Stimulated activated CD4-positive, alpha-beta T cell treated with anti-CD3 and anti-CD28 coated beads, TNF-alpha, amount 100 ng/mL, for 4 hours (primary cell): ENCODE results near the gene FZD10.

Source experiments
- DNase-seq, 3 experiments: peaks; one replicate each; pipeline ENCODE4 v3.0.0-alpha.2; 2020; ENCODE audit warnings: low read depth in 3 of 3

FZD10 gene

DNA sequence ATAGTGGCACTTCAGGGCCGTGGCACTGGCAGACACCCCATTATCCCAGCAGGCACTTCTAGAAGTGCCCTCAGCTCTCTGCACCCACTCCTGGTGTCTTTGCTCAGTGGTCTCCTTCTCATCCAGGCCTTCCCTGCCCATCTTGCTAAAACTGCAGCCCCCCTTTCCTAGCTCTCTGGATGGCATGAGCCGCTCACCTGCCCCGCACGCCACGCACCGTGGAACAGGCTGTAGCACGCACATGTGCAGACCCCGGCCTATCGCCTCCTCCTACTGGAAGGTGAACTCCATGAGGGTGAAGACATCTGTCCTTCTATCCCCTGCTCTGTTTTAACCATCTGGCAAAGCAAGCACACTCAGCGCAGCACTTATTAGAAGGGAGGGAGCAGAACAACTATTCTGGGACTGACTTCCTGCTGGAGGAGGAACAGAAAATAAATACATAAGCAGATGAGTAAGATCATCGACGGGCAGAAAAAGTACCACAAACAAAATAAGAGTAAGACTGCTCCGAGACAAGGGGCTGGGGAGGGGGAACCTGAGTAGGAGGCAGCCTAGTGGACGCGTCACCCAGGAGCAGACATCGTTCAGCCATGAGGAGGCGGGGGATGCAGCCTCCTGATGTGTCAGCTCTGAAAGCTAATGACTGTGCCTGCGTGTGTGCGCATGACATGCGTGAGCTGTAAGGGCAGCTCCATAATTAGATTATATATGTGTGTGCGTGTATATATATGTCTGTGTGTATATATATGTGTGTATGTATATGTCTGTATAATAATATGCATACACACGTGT, 7.8 kb upstream of the FZD10 start:
- no peak for DNase-seq

DNA sequence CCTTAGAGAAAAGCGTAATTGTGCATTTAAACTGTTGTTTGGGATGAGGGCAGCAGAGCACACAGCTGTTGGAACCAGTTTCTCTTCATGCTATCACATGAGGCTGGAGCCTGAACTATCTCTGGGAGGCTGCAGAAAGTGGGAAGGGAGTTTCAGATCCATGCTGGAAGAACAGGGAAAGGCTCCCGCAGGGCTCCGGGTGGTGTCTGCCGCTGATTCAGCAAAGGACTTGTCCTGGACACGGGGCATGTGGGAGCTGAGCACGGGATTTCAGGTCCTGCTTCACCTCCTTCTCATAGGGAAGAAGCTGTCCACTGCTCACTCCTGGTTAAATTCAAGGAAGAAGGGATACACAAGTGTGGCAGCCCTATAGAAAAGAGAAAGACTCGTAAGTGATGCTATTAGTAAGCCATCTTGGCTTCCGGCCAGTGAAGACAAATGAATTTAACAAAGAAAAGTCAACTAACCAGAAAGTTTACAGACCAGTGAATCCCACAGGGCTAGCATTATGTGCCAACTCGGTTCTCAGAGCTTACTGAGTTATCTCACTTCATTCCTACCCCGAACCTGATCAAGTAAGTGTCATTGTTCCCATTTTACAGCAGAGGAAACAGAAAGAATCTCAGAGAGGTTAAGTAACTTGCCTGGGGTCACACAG, 6.7 kb upstream of the FZD10 start:
- no peak for DNase-seq

DNA sequence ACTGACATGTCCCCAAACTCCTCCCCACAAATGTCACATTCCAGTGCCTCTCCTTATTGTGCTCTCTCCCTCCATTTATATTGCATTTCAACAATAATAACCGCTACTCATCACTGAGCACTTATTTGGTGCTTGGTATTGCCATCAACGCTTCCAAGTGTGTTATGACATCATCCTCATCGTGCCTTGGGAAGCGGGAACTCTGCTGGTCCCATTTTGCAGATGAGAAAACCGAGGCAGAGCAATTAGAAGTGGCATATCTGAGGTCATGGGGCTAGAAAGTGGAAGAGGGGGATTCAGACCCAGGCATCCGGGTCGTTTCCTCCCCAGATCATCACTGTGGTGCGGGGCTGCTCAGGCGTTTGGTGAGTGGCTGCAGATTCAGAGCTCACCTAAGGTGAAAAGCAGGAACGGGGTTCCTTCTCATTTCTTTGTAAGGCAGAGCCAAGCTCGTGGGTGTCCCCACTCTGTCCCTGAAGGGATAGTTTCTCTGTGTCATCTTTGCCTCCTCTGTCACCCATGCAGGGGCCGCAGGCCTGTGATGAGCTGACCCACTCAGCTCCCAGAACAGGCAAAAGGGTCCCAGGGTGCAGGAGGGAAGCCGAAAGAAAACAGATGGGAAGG, 5.5 kb upstream of the FZD10 start:
- no peak for DNase-seq

DNA sequence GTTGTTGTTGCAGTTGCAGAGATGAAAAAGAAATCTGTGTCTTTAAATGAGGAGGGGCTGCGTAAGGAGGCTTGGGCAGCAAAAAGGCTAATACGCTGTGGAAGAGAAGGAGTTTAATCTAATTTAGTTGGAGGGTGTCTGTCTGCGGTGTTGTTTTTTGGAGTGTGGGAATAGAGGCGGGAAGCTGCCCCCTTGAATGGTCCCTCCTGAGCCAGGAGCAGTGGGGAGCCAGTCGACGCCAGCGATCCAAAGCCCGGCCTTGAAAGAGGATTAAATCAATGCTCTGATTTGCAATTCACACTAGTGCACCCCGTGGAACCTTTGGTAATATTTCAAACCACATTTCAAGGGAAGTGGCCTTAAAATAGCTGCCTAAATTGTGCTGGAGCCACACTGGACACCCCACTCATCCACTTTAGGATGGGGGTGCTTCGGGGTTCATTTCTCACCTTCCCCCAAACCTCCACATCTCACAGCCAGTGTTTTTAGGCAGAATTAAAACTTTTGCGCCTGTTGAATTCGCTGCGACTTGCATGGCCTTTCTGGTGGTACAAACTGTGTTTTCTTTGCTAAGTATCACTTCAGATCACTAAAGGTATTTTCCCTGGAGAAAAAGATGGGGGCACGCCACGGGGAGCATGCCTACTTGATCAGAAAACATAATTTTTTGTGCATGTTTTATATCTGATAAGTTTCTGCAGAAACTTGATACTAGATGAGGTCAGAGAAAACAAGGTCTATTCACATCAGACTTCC, 4.1 kb upstream of the FZD10 start:
- DNase-seq = no peak

DNA sequence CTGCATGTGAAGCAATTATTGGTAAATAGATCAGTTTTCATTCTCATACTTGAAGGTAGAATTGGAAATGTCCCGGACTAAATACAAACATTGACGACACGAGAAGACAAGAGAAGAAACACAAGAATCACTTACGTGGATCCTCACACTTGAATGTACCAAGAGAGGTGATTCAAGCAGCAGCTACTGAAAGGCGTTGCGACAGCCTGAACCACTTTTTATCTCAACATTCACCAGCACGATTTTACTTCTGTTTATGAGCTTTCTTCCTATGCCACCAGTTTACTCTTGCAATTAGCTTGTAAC, 3.6 kb upstream of the FZD10 start:
- no peak for DNase-seq

DNA sequence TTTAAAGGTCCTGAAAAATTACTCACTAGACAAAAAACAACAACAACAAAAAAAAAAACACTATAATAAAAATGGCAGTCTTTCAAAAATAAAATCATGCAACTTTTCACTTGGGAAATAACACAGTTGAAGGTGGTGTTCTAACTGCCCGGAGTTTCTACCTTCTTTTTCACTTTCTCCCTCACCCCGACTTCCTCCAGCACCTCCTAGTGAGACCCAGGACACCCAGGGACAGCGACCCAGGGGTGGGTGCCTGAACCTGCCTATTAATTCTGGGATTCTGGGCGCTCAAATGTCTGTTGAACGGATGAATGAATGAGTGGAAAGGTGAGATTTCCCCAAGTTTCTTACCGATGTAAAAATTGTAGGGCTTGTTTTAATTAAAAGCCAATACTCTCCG, 2.0 kb upstream of the FZD10 start:
- no peak for DNase-seq

DNA sequence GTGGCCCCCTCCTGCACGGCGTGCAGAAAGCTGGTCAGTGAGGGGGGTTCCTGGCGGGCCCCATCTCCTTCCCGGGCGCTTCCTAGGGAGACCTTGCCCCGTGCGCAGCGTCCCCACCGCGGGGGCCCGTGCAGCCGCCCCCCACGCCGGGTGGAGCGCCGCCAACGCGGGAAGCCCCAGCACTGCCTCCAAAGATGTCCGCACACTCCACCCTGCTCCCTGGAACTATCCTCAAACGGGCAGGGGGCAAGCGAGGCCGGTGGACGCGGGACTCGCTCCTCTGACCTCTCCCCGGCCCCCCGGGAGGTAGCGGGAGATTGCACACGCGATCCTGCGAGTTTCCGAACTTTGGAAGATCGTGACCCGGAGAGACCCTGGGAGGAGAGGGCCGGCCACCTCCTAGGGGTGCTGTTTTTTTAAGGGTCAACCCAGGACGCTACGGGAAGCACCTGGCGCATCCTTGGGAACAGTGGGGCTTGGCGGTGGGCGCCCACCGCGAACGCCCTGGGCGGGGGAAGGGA, 1.5 kb upstream of the FZD10 start:
- no peak for DNase-seq

DNA sequence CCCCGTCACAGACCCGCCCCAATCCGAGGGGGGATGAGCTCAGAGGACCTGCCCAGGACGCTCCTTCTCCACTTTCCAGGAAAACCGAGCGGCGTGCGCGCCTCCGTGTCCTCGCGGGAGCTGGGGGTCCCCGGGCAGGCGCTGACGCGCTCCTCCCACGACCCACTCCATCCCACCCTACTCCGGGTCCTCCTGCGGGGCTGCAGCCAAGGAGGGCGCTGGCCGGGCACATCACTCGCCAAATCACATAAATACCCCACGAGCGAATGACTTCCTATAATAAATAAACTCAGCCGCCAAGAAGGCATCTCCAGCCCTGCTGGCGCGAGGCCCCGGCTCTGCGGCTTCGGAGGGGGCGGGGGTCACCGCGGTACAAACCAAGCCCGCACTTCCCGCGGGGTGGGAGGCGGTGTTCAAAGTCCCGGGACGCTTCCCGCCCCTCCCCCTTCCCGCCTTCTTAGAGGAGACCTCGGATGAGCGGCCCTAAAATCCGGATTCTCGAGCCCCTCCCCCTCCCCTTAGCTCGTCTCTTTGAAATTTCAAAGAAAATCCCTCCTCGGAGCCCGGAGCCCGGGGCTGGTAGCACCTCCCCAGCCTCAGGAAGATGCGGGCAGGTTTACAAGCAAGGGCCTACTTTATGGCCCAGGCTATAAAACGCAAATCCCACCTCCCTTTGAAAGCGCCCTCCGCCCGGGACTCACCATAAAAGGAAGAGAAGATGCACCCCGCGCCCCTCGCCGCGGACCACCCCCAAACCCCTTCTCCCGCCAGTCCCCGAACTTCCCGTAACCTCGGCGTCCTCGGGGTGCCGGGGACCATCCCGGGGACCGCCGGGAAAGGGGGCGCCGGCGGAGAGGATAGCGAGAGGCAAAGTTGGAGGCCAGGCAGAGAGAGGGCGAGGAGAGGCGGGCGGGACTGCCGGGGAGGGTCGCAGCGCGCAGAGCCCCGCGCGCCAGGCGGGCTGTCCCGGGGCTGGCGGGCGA, 712 bp upstream of the FZD10 start:
- no peak for DNase-seq

DNA sequence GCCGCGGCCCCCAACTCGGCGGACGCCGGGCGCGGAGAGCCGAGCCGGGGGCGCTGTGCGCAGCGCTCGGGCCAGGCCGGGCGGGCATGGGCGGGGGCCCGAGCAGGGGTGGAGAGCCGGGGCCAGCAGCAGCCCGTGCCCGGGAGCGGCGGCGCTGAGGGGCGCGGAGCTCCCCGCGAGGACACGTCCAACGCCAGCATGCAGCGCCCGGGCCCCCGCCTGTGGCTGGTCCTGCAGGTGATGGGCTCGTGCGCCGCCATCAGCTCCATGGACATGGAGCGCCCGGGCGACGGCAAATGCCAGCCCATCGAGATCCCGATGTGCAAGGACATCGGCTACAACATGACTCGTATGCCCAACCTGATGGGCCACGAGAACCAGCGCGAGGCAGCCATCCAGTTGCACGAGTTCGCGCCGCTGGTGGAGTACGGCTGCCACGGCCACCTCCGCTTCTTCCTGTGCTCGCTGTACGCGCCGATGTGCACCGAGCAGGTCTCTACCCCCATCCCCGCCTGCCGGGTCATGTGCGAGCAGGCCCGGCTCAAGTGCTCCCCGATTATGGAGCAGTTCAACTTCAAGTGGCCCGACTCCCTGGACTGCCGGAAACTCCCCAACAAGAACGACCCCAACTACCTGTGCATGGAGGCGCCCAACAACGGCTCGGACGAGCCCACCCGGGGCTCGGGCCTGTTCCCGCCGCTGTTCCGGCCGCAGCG, 639 bp downstream of the FZD10 start:
- DNase-seq = no peak

DNA sequence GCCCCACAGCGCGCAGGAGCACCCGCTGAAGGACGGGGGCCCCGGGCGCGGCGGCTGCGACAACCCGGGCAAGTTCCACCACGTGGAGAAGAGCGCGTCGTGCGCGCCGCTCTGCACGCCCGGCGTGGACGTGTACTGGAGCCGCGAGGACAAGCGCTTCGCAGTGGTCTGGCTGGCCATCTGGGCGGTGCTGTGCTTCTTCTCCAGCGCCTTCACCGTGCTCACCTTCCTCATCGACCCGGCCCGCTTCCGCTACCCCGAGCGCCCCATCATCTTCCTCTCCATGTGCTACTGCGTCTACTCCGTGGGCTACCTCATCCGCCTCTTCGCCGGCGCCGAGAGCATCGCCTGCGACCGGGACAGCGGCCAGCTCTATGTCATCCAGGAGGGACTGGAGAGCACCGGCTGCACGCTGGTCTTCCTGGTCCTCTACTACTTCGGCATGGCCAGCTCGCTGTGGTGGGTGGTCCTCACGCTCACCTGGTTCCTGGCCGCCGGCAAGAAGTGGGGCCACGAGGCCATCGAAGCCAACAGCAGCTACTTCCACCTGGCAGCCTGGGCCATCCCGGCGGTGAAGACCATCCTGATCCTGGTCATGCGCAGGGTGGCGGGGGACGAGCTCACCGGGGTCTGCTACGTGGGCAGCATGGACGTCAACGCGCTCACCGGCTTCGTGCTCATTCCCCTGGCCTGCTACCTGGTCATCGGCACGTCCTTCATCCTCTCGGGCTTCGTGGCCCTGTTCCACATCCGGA, 1.4 kb downstream of the FZD10 start:
- DNase-seq = no peak

DNA sequence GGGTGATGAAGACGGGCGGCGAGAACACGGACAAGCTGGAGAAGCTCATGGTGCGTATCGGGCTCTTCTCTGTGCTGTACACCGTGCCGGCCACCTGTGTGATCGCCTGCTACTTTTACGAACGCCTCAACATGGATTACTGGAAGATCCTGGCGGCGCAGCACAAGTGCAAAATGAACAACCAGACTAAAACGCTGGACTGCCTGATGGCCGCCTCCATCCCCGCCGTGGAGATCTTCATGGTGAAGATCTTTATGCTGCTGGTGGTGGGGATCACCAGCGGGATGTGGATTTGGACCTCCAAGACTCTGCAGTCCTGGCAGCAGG, 1.9 kb downstream of the FZD10 start:
- no peak for DNase-seq

DNA sequence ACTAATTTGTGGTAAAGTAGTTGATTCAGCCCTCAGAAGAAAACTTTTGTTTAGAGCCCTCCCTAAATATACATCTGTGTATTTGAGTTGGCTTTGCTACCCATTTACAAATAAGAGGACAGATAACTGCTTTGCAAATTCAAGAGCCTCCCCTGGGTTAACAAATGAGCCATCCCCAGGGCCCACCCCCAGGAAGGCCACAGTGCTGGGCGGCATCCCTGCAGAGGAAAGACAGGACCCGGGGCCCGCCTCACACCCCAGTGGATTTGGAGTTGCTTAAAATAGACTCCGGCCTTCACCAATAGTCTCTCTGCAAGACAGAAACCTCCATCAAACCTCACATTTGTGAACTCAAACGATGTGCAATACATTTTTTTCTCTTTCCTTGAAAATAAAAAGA, 2.7 kb downstream of the FZD10 start:
- no peak for DNase-seq

DNA sequence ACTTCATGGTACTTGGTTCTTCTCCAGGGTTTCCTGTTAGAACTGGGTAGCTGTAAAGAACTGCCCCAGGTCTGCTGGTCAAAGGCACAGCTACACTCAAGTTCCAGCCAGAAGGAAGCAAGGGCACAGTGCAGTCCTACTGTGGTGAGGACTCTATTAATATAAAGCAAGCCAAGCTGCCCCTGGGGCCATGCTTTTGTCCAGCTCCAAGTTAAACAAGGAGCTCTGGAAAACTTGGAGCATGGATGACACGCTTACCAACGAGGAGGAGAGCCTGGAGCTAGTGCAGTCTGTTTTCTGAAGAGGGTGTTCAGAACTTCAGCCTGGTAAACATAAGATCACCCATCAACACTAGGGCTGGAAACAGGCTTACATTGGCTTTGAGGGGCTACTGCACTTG, 4.0 kb downstream of the FZD10 start:
- no peak for DNase-seq

DNA sequence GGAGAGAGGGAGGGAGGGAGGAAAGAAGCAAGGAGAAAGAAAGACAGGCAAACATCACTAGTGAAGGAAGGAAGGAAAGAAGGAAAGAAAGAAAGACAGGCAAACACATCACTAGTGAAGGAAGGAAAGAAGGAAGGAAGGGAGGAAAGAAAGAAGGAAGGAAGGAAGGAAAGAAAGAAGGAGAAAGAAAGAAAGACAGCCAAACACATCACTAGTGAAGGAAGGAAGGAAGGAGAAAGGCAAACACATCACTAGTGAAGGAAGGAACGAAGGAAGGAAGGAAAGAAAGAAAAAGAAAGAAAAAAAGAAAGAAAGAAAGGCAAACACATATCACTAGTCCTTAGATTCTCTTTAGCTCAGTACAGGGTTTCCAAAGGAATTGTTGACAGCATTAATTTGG, 5.3 kb downstream of the FZD10 start:
- DNase-seq = no peak

DNA sequence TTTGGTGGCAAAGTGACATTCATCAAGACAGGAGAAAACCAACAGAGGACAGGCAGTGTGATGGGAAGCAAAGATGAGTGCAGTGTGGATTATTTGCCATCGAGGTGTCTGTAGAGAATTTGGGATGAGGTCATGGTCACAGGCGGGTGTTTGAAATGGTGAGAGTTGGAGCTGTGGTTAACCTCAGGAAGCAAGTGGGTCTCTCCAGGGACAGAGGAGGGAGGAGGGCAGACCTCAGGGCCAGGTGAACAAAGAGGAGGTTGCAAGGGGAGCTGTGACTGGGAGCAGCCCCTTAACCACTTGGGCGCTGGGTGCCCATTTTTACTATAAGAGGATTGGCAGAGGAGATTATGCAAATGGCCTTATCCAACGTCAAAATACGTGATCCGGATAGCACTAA, 7.0 kb downstream of the FZD10 start:
- DNase-seq = no peak

DNA sequence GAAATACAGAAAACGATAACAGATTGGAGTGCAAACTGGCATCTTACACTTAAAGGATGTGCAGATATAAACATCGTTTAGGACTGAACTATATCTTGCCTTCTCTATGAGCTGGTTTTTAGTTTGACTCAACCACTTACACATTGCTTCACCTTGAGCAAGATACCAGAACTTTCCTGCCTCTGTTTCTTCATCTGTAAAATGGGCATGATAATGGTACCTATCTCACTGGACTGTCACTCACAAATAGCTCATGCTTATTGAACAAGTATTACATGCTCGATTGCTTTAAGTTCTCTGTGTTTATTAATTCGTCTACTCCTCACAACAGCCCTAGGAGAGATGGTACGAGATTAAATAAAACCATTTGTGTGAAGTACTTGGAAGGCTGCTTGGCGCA, 7.7 kb downstream of the FZD10 start:
- DNase-seq = no peak

DNA sequence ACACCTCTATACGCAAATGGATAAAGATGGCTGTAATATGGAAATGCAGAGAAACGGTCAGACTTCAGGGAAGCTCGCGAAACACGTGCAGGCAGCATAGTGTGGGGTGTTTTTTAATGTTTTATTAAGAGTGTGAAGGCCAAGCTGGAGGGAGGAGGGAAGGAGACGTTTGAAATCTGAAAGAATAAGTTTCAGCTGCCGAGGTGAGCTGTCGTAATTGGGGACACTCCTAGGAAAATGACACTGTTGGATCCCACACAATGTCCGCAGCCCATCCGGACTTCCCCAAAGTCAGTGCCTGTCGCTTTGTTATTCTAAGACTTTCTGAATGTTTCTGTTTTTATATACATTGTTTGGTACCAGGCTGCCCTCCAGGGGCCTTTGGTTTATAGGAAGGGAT, 8.3 kb downstream of the FZD10 start:
- no peak for DNase-seq

DNA sequence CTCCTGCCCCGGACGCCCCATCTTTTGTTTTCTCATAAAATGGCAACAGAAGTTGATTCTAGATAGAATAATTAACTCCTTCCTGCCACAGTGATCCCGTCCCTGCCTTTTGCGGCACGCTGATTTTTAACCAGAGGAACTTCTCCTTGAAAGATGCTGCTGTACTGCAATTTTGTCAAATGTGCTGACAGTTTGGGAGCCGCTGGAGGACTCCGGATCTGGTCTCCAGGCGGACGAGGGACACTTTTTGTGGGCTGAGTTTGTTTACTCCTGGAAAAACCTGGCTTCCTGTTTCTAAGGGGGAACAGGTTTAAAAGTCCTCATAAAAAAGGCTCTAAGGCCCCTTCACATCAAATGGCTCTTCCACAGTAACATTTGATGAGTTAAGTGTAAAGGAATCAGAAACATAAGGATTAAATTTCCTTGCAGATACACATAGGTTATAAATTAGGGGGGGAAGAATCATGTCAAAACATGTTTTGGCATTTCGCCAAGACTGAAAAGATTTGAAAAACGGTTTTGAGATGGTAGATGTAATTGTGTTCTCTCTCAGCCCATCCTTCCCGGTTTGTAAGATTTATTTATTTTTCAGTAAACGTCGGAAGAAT, 15.5 kb downstream of the FZD10 start:
- DNase-seq = no peak

DNA sequence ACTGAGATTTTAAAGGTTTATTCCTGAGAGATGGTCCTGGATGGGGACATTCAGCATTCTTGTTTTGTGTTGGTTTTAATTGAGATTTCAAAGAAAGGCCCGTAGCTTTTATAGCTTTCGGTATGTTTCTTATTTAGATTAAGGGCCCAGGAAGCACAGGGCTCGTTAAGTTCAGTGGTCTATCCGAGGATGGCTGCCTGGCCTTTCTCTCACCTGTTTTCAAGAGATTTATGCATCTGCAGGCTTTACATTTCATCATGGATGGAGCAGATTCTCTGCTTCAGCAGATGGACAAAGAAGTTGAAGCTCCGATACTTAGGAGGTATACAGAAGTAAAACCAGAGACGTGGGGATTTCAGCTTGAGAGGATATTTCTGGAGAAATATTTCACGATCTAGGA, 16.0 kb downstream of the FZD10 start:
- no peak for DNase-seq

DNA sequence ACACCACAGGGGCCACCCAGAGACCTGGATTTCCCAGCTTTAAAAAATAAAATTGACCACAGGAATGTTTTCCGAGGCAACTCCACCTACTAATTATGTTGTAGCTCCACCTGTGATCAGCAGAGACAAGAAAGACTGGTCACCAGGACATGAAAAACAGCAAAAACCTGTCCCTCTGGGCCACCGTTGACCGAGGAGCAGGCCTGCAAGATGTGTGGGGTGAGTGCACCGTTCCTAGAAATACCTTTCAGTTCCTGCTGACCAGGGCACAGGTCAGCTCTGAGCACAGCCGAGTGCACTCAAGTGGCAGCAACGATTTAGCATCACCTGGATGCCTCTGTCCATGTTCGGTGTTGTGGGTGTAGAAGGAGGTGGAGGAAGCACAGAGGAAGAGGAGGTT, 16.9 kb downstream of the FZD10 start:
- no peak for DNase-seq
